OCI-LY1 (cell line): ENCODE results near the gene PIAS1.

ENCODE experiments used
- CTCF ChIP-seq: fragments of 200-600 bp; sonication (generic), shearing (Covaris generic); IDR thresholded peaks from 2 replicates; pipeline ENCODE4 v1.5.1; 2017; ENCODE audit warnings: mild to moderate bottlenecking, antibody characterized with exemption, low read length, moderate library complexity, mixed read lengths
- EZH2 ChIP-seq: fragments of 200-600 bp; sonication (generic), shearing (Covaris generic); IDR thresholded peaks from 2 replicates; pipeline ENCODE4 v1.8.0; 2017; ENCODE audit warnings: borderline replicate concordance, mixed run types, mild to moderate bottlenecking, antibody characterized with exemption, low read length, moderate library complexity, mixed read lengths

DNA sequence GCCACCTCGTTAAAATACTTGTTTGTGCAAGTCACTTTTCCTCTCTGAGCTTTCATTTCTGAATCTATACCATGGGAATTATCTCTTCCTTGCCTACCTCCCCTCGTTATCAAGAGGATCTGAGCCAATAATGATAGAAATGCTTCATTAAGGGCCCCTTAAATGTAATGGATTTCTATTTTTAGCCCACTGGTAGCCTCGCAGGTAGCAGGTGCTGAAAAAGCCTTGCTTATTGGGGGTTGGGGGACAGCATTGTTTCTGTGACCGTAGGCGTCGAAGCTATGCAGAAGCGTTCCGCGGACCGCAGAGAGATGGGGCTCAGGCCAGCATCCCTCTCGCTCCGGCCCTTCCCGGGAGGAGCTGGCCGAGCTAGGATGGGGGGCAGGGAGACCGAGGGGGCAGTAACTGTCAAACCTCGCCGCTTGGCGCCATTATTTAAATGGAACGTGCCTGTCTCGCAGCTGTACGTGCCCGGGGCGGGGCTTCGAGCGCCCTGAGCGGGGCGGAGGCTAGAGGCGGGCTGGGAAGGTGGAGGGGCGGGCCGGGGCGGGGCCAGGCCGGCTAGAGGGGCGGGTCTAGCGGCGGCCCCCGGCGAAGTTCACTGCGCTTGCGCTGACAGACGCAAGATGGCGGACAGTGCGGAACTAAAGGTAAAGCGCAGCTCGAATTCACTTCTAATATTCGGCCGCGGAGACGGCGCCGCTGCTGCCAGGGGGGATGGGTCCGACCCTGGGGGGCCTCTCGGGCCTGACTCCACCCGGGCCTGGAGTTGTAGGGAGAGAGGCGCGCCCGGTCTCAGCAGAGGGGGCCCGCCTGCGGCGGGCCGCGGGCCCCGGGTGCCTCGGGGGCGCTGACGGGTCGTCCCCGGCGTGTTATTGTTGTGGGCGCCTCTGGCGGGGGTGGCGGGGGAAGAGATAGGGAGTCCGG is at the start of gene PIAS1:
- TF ChIP-seq CTCF = peak; percentile 23; the same call in 1 of the 2 replicates
- no peak for TF ChIP-seq EZH2
